HepG2 (cell line): ENCODE data around the gene HINFP. TPM values are rescaled to one million over a fixed set of nuclear protein-coding genes. Genes with fewer than 3 reads are reported as not detected.
A peak's percentile ranks its signal among the peaks of the same experiment; 100 is the strongest.

Experiments used
- FOXO1 ChIP-seq: sonication (generic); formaldehyde crosslinking; IDR thresholded peaks from 2 replicates; pipeline ENCODE4 v1.4.0; 2020; ENCODE audit warnings: missing genetic modification reagents
- NONO ChIP-seq, 2 experiments: fragments of 450-650 bp in 1 of 2; sonication (generic) in 1 of 2; formaldehyde crosslinking in 1 of 2; IDR thresholded peaks in 1 of 2; conservative IDR thresholded peaks in 1 of 2; 2 replicates each; pipeline versions ENCODE4 v1.6.1 to v1.8.0; 2017 to 2022; ENCODE audit warnings: mild to moderate bottlenecking in 1 of 2, missing genetic modification reagents in 1 of 2, moderate library complexity in 1 of 2
- REXO4 ChIP-seq: sonication (generic); formaldehyde crosslinking; IDR thresholded peaks from 2 replicates; pipeline ENCODE4 v1.8.0; 2022; ENCODE audit warnings: missing genetic modification reagents, mild to moderate bottlenecking, borderline replicate concordance
- TFAP4 ChIP-seq: sonication (generic); IDR thresholded peaks from 2 replicates; pipeline ENCODE4 v1.6.1; 2016; ENCODE audit warnings: low read depth, borderline replicate concordance
- ZBTB4 ChIP-seq: sonication (generic); formaldehyde crosslinking; IDR thresholded peaks from 2 replicates; pipeline ENCODE4 v1.4.0; 2020; ENCODE audit warnings: missing genetic modification reagents, mild to moderate bottlenecking, borderline replicate concordance
- ZNF646 ChIP-seq: sonication (generic); formaldehyde crosslinking; IDR thresholded peaks from 2 replicates; pipeline ENCODE4 v1.9.0; 2021; ENCODE audit warnings: mild to moderate bottlenecking, missing genetic modification reagents
- ZSCAN25 ChIP-seq: sonication (generic); formaldehyde crosslinking; IDR thresholded peaks from 2 replicates; pipeline ENCODE4 v1.8.0; 2022; ENCODE audit warnings: mild to moderate bottlenecking, missing genetic modification reagents
- polyA plus RNA-seq, 8 experiments: library from polyadenylated mRNA; depleted of rRNA in 3 of 8; stranded (reverse) in 7 of 8; unstranded in 1 of 8; fragments of >200 nt; fragmentation: Illumina TruSeq in 4 of 8; extraction: Trizol in 4 of 8; gene quantifications; 2 replicates each; pipeline versions ENCODE4 v1.2.1 to v1.2.3, GENCODE V29; 2011 to 2016; ENCODE audit warnings: low read depth in 4 of 8, missing spikeins in 1 of 8, mixed read lengths in 1 of 8; ENCODE audit not compliant: insufficient read depth in 1 of 8
- total RNA-seq, 5 experiments: library from RNA; depleted of rRNA; stranded (reverse); fragments of >200 nt; fragmentation: Illumina TruSeq; extraction: Trizol; gene quantifications; 2 replicates each; pipeline ENCODE4 v1.2.3, GENCODE V29; 2016; ENCODE audit warnings: low read depth in 1 of 5
- TF ChIP-seq, protein P1 (sequence below): sonication (generic); formaldehyde crosslinking; IDR thresholded peaks from 2 replicates; pipeline ENCODE4 v1.4.0; 2020; ENCODE audit warnings: missing genetic modification reagents

HINFP gene
- total and polyA plus RNA-seq, 2 of the 13 experiments (the other 11 are each of a cell fraction or from before 2014, with no cell fraction given): 15.1 to 21.4 TPM

GRCh38 chr11:119144825-119145486 is 23.6 kb downstream of the HINFP start (continued):
- TF ChIP-seq ZNF646 (CRISPR knock-in tag) (no peak), ZBTB4 (CRISPR knock-in tag) (no peak), REXO4 (CRISPR knock-in tag) (no peak), TFAP4 (peak; percentile 60; the same call in 1 of the 2 replicates), ZSCAN25 (peak; percentile 88), NONO (IDR thresholded peaks at IDR 0.05) (no peak), NONO (CRISPR knock-in tag; conservative IDR thresholded peaks at IDR 0.05) (no peak), FOXO1 (CRISPR knock-in tag) (no peak)
- TF ChIP-seq, protein P1, sequence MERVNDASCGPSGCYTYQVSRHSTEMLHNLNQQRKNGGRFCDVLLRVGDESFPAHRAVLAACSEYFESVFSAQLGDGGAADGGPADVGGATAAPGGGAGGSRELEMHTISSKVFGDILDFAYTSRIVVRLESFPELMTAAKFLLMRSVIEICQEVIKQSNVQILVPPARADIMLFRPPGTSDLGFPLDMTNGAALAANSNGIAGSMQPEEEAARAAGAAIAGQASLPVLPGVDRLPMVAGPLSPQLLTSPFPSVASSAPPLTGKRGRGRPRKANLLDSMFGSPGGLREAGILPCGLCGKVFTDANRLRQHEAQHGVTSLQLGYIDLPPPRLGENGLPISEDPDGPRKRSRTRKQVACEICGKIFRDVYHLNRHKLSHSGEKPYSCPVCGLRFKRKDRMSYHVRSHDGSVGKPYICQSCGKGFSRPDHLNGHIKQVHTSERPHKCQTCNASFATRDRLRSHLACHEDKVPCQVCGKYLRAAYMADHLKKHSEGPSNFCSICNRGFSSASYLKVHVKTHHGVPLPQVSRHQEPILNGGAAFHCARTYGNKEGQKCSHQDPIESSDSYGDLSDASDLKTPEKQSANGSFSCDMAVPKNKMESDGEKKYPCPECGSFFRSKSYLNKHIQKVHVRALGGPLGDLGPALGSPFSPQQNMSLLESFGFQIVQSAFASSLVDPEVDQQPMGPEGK (CRISPR knock-in tag): peak; percentile 70
